ENCODE measurements around the gene KIRREL1.

The KIRREL1 gene

DNA sequence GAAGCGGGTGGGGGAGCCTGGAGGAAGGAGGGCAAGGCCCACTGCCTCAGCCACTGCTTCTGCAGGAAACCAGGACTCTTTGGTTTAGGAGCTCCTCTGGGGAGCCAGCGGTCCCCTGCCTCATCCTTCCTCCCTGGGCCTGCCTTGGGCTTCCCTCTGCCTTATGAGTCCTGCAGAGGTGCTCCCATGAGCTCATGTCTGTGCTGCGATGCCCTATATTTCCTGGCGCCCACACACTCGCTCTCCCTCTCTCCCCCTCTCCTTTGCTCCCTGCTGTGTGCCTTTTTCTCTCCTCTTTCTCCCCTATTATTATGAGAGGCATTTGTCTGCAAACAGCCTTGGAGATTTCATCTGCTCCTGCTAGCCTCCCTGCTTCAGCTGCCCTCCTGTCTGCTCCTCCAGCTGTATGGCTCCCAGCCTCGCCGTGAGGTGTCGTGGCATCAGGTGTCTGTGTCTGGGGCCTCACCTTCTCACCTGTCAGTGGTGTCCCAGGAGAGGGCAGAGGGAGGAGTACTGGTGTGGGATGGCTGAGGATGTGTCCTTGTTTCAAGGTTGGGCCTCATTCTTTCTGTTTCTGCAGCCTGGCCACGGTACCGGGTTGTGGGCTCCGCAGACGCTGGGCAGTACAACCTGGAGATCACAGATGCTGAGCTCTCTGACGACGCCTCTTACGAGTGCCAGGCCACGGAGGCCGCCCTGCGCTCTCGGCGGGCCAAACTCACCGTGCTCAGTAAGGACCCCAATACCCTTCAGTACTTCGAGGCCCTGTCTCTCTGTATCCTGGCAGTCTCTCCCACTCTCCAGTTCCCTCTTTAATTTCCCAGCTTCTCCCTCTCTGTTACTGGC, 84.2 kb downstream of the KIRREL1 start:
- H3K9me3 ChIP-seq = no peaks in the 10 kb centered on the region
- H3K36me3 ChIP-seq = no peaks in the 10 kb centered on the region
- TF ChIP-seq, protein P1, sequence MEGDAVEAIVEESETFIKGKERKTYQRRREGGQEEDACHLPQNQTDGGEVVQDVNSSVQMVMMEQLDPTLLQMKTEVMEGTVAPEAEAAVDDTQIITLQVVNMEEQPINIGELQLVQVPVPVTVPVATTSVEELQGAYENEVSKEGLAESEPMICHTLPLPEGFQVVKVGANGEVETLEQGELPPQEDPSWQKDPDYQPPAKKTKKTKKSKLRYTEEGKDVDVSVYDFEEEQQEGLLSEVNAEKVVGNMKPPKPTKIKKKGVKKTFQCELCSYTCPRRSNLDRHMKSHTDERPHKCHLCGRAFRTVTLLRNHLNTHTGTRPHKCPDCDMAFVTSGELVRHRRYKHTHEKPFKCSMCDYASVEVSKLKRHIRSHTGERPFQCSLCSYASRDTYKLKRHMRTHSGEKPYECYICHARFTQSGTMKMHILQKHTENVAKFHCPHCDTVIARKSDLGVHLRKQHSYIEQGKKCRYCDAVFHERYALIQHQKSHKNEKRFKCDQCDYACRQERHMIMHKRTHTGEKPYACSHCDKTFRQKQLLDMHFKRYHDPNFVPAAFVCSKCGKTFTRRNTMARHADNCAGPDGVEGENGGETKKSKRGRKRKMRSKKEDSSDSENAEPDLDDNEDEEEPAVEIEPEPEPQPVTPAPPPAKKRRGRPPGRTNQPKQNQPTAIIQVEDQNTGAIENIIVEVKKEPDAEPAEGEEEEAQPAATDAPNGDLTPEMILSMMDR (IDR thresholded peaks at IDR 0.05) = no peak
- no peak overlapping the region for H3K4me3 ChIP-seq (ENCODE audit: low read depth in 1 of 2, low read length in 1 of 2)
- no peaks in the 10 kb centered on the region for H3K27me3 ChIP-seq
- no peaks in the 10 kb centered on the region for H3K4me1 ChIP-seq (ENCODE audit: control insufficient read depth in 1 of 2, insufficient read depth in 1 of 2, low read depth in 1 of 2, low read length in 1 of 2)
- H3K27ac ChIP-seq = no peak overlapping the region

GRCh38 chr1:158078569-158079080, 85.2 kb downstream of the KIRREL1 start:
- Histone ChIP-seq H3K4me1 (ENCODE audit: control insufficient read depth in 1 of 2, insufficient read depth in 1 of 2, low read depth in 1 of 2, low read length in 1 of 2) (no peaks in the 10 kb centered on the region), H3K27ac (no peak overlapping the region), H3K9me3 (no peaks in the 10 kb centered on the region), H3K4me3 (ENCODE audit: low read depth in 1 of 2, low read length in 1 of 2) (no peak overlapping the region), H3K27me3 (no peaks in the 10 kb centered on the region), H3K36me3 (no peaks in the 10 kb centered on the region)
- TF ChIP-seq, protein P1 (IDR thresholded peaks at IDR 0.05) = no peak

- Histone ChIP-seq H3K4me3 (ENCODE audit: low read depth in 1 of 2, low read length in 1 of 2) (no peak overlapping the region), H3K4me1 (ENCODE audit: control insufficient read depth in 1 of 2, insufficient read depth in 1 of 2, low read depth in 1 of 2, low read length in 1 of 2) (no peaks in the 10 kb centered on the region), H3K27me3 (no peaks in the 10 kb centered on the region), H3K9me3 (no peaks in the 10 kb centered on the region), H3K36me3 (no peaks in the 10 kb centered on the region), H3K27ac (no peak overlapping the region)
- TF ChIP-seq, protein P1 (IDR thresholded peaks at IDR 0.05) = no peak
Observed at GRCh38 chr1:158080066-158080465, 86.6 kb downstream of the KIRREL1 start.

- H3K27ac ChIP-seq = no peak overlapping the region
- no peaks in the 10 kb centered on the region for H3K4me1 ChIP-seq (ENCODE audit: control insufficient read depth in 1 of 2, insufficient read depth in 1 of 2, low read depth in 1 of 2, low read length in 1 of 2)
- H3K27me3 ChIP-seq = no peaks in the 10 kb centered on the region
- no peaks in the 10 kb centered on the region for H3K36me3 ChIP-seq
- TF ChIP-seq, protein P1 (IDR thresholded peaks at IDR 0.05) = no peak
- H3K9me3 ChIP-seq = no peaks in the 10 kb centered on the region
- H3K4me3 ChIP-seq (ENCODE audit: low read depth in 1 of 2, low read length in 1 of 2) = no peak overlapping the region
Observed at GRCh38 chr1:158084336-158084735, 90.9 kb downstream of the KIRREL1 start.

DNA sequence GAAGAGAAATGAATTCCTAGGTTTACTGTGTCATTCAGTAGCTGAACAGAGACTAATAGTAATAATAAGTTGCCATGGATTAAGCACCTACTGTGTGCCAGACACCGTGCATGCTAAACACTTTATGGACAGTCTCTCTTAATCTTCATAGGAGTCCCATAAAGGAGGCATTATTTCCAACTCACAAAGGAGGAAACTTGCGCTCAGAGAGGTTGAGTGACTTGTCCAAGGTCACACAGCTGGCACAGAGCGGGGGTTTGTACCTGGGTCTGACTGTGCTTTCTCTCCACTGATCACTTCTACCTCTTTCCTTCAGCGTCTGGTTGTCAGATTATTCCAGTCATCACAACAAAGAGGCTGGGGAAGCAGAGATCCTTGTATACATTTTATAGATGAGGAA, 91.3 kb downstream of the KIRREL1 start:
- Histone ChIP-seq H3K9me3 (no peaks in the 10 kb centered on the region), H3K36me3 (no peaks in the 10 kb centered on the region)

More for the DNA sequence above, 91.3 kb downstream of the KIRREL1 start:
- Histone ChIP-seq H3K4me1 (ENCODE audit: control insufficient read depth in 1 of 2, insufficient read depth in 1 of 2, low read depth in 1 of 2, low read length in 1 of 2) (no peaks in the 10 kb centered on the region), H3K27ac (no peak overlapping the region), H3K4me3 (ENCODE audit: low read depth in 1 of 2, low read length in 1 of 2) (no peak overlapping the region), H3K27me3 (no peaks in the 10 kb centered on the region)
- TF ChIP-seq, protein P1 (IDR thresholded peaks at IDR 0.05) = no peak

Measured in neutrophil (primary cell).